LNCAP (cell line): Measurements from ENCODE around the gene CDKAL1.

Experiments used
- CTCF ChIP-seq: fragments of 450-650 bp; IDR thresholded peaks from 2 replicates; pipeline ENCODE4 v1.5.1; 2017; ENCODE audit warnings: mild to moderate bottlenecking

The CDKAL1 gene

DNA sequence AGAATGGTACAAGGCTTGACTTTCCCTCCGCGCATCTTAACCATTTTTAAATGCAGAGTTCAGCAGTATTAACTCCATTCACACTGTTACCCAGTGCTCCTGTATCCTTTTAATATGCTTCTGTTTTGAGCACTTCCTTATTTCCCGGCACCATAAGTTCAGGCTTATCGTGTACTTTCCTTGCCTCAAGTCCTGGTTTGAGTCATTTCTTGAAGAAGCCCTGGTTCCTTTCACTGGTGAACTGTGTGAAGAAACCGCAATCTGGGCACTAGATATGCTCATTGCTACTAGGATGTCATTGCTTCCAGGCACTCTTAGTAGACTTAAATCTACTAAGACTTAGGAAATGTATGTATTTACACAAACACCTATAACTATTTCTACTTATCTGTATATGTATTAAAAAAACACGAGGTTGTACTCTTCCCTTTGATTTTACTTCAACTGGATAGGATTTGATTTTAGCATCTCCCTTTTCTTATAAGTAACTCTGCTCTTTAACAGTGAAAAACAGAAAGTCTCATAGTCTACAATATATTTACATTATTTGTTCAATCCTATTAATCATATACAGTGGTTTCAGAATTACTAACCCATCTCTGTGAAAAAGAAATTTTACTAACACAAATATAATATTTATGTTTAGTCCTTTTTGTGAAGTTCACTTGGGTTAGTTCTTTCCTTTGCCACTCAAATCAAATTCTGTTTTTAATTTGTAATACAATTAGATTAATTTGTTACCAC is 135.5 kb downstream of the CDKAL1 start:
- TF ChIP-seq CTCF = no peak

DNA sequence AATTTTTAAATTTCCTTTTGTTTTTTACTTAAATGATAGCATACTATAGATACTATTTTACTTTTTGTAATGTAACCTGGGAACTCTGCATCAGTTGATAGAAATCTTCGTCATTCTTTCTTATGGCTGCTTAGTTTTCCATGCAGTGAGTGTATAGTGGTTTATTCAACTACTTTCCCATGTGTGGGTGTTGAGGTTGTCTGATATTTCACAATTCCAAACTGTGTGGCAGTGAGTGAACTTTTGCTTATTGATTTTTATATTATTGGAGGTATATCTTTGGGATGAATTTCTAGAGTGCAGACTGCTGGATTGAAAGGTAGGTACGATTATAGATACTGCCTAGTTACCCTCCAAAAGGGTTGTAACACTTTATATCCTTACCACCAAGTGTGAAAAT is 136.5 kb downstream of the CDKAL1 start:
- no peak for TF ChIP-seq CTCF

GRCh38 chr6:20672038-20672437 is 137.8 kb downstream of the CDKAL1 start:
- TF ChIP-seq CTCF = no peak

- no peak for TF ChIP-seq CTCF
Observed at GRCh38 chr6:20673458-20673857, 139.2 kb downstream of the CDKAL1 start.

GRCh38 chr6:20674664-20675063 is 140.4 kb downstream of the CDKAL1 start:
- TF ChIP-seq CTCF = no peak

GRCh38 chr6:20678831-20679352 is 144.6 kb downstream of the CDKAL1 start:
- no peak for TF ChIP-seq CTCF

GRCh38 chr6:20680697-20681165 is 146.5 kb downstream of the CDKAL1 start:
- no peak for TF ChIP-seq CTCF
